K562 (cell line): ENCODE measurements around the gene TGFBR1. TPM values are rescaled to one million over a fixed set of nuclear protein-coding genes. Genes with fewer than 3 reads are reported as not detected.
A peak's percentile ranks its signal among the peaks of the same experiment; 100 is the strongest.

ENCODE experiments used
- BRCA1 ChIP-seq, 2 experiments: fragments of 450-650 bp in 1 of 2; sonication (generic) in 1 of 2; formaldehyde crosslinking in 1 of 2; IDR thresholded peaks; 2 replicates each; pipeline versions ENCODE4 v1.5.0 to v1.6.1; 2017 to 2020; ENCODE audit warnings: mild to moderate bottlenecking in 1 of 2, missing genetic modification reagents in 1 of 2
- CHCHD3 ChIP-seq: fragments of 250-450 bp; sonication (Bioruptor Pico); IDR thresholded peaks from 2 replicates; pipeline ENCODE4 v2.1.2; 2022; ENCODE audit warnings: mild to moderate bottlenecking
- CHD4 ChIP-seq: fragments of 200-600 bp; sonication (generic); IDR thresholded peaks from 3 replicates; pipeline ENCODE4 v1.6.1; 2012; ENCODE audit warnings: low read depth, mild to moderate bottlenecking, mixed read lengths, low read length, inconsistent platforms; ENCODE audit not compliant: insufficient read depth, insufficient replicate concordance, poor library complexity, severe bottlenecking
- COPS2 ChIP-seq: fragments of 450-650 bp; conservative IDR thresholded peaks from 2 replicates; pipeline ENCODE4 v1.6.1; 2016; ENCODE audit warnings: mild to moderate bottlenecking, moderate library complexity
- CREM ChIP-seq: IDR thresholded peaks from 2 replicates; pipeline ENCODE4 v1.6.1; 2014; ENCODE audit warnings: antibody characterized with exemption, low read depth
- E2F4 ChIP-seq: sonication (generic); formaldehyde crosslinking; IDR thresholded peaks from 2 replicates; pipeline ENCODE4 v1.8.0; 2022; ENCODE audit warnings: mild to moderate bottlenecking, low read depth, missing genetic modification reagents
- EP400 ChIP-seq: fragments of 450-650 bp; IDR thresholded peaks from 2 replicates; pipeline ENCODE4 v1.6.1; 2017; ENCODE audit warnings: antibody characterized with exemption, mild to moderate bottlenecking, moderate library complexity
- HNRNPK ChIP-seq: fragments of 200-400 bp; formaldehyde crosslinking; IDR thresholded peaks from one replicate; pipeline ENCODE4 v1.6.1; 2018; ENCODE audit warnings: mild to moderate bottlenecking, low read depth, low read length; ENCODE audit not compliant: poor library complexity, severe bottlenecking
- NFXL1 ChIP-seq: fragments of 450-650 bp; formaldehyde crosslinking; IDR thresholded peaks from 2 replicates; pipeline ENCODE4 v1.4.0; 2021; ENCODE audit warnings: mild to moderate bottlenecking
- POLR2AphosphoS5 ChIP-seq: IDR thresholded peaks from 2 replicates; pipeline ENCODE4 v1.6.1; 2011; ENCODE audit warnings: mild to moderate bottlenecking, low read depth, low read length, moderate library complexity; ENCODE audit not compliant: control insufficient read depth, insufficient read depth
- SETDB1 ChIP-seq: IDR thresholded peaks from one replicate; pipeline ENCODE4 v1.6.1; 2012; ENCODE audit warnings: low read length, control low read depth, inconsistent platforms
- SMAD2 ChIP-seq: fragments of 150-350 bp; IDR thresholded peaks from 2 replicates; pipeline ENCODE4 v1.6.1; 2014; ENCODE audit warnings: low read depth, mild to moderate bottlenecking, low read length
- SMAD3 ChIP-seq: fragments of 450-650 bp; formaldehyde crosslinking; conservative IDR thresholded peaks from 2 replicates; pipeline ENCODE4 v1.4.0; 2020; ENCODE audit warnings: mild to moderate bottlenecking
- SOX6 ChIP-seq: fragments of 450-650 bp; IDR thresholded peaks from 2 replicates; pipeline ENCODE4 v1.6.1; 2014; ENCODE audit warnings: mild to moderate bottlenecking
- ZBTB5 ChIP-seq: fragments of 450-650 bp; IDR thresholded peaks from 2 replicates; pipeline ENCODE4 v1.6.1; 2017; ENCODE audit warnings: antibody characterized with exemption
- ZBTB9 ChIP-seq: fragments of 450-650 bp; formaldehyde crosslinking; IDR thresholded peaks from 2 replicates; pipeline ENCODE4 v1.4.0; 2020; ENCODE audit warnings: mild to moderate bottlenecking, moderate library complexity
- ZNF121 ChIP-seq: sonication (generic); formaldehyde crosslinking; conservative IDR thresholded peaks from 2 replicates; pipeline ENCODE4 v1.8.0; 2022; ENCODE audit warnings: missing genetic modification reagents
- ZNF778 ChIP-seq: fragments of 450-650 bp; formaldehyde crosslinking; IDR thresholded peaks from 2 replicates; pipeline ENCODE4 v1.4.0; 2020; ENCODE audit warnings: mild to moderate bottlenecking, moderate library complexity
- polyA plus RNA-seq, 8 experiments: library from polyadenylated mRNA; depleted of rRNA in 4 of 8; stranded (reverse) in 5 of 8; unstranded in 3 of 8; fragments of >200 nt; fragmentation: Nextera tagmentation in 2 of 8; fragmentation: Illumina TruSeq in 1 of 8; extraction: Ambion mirVana in 2 of 8; extraction: Trizol in 1 of 8; gene quantifications; 2 replicates each; pipeline versions ENCODE4 v1.2.1 to v1.2.3, GENCODE V29; 2011 to 2014; ENCODE audit warnings: inconsistent platforms in 1 of 8, missing spikeins in 1 of 8
- total RNA-seq, 7 experiments: library from RNA; depleted of rRNA in 6 of 7; stranded (reverse); fragments of >200 nt in 6 of 7; fragmentation: Illumina TruSeq in 2 of 7; extraction: Trizol in 2 of 7; gene quantifications; 2 replicates each; pipeline versions ENCODE4 v1.2.1 to v1.2.3, GENCODE V29; 2011 to 2021; ENCODE audit warnings: low replicate concordance in 1 of 7
- TF ChIP-seq, protein P1 (sequence below), 2 experiments: fragments of 450-650 bp; conservative IDR thresholded peaks; 2 replicates each; pipeline ENCODE4 v1.6.1; 2017; ENCODE audit warnings: mild to moderate bottlenecking in 2 of 2, moderate library complexity in 2 of 2
- TF ChIP-seq, protein P2 (sequence below): fragments of 450-650 bp; formaldehyde crosslinking; IDR thresholded peaks from 2 replicates; pipeline ENCODE4 v1.4.0; 2022; ENCODE audit warnings: missing genetic modification characterization

TGFBR1 gene
- total and polyA plus RNA-seq, 9 of the 15 experiments (the other 6 are each of a cell fraction or from before 2014, with no cell fraction given) = 15.5 to 62.4 (median 42.7) TPM

- TF ChIP-seq ZNF778 (CRISPR knock-in tag) (no peak), ZBTB5 (no peak), POLR2AphosphoS5 (no peak), CREM (no peak), ZBTB9 (CRISPR knock-in tag) (peak; percentile 64; the same call in 1 of the 2 replicates), SETDB1 (no peak), HNRNPK (no peak), NFXL1 (CRISPR knock-in tag) (no peak), SMAD2 (no peak), CHD4 (no peak), CHCHD3 (CRISPR knock-in tag) (no peak), E2F4 (CRISPR knock-in tag) (no peak), COPS2 (no peak), EP400 (no peak), BRCA1 (IDR thresholded peaks at IDR 0.05) (no peak), BRCA1 (CRISPR knock-in tag; IDR thresholded peaks at IDR 0.05) (0 out of 2 replicates have a peak, but pooled peaks have one; percentile 28), SOX6 (no peak), SMAD3 (CRISPR knock-in tag) (no peak), ZNF121 (CRISPR knock-in tag) (no peak)
- TF ChIP-seq, protein P1, sequence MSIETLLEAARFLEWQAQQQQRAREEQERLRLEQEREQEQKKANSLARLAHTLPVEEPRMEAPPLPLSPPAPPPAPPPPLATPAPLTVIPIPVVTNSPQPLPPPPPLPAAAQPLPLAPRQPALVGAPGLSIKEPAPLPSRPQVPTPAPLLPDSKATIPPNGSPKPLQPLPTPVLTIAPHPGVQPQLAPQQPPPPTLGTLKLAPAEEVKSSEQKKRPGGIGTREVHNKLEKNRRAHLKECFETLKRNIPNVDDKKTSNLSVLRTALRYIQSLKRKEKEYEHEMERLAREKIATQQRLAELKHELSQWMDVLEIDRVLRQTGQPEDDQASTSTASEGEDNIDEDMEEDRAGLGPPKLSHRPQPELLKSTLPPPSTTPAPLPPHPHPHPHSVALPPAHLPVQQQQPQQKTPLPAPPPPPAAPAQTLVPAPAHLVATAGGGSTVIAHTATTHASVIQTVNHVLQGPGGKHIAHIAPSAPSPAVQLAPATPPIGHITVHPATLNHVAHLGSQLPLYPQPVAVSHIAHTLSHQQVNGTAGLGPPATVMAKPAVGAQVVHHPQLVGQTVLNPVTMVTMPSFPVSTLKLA (conservative IDR thresholded peaks at IDR 0.05) = peak in 1 of 2 experiments; percentile 39; a peak in 1 of 4 replicates
- TF ChIP-seq, protein P2, sequence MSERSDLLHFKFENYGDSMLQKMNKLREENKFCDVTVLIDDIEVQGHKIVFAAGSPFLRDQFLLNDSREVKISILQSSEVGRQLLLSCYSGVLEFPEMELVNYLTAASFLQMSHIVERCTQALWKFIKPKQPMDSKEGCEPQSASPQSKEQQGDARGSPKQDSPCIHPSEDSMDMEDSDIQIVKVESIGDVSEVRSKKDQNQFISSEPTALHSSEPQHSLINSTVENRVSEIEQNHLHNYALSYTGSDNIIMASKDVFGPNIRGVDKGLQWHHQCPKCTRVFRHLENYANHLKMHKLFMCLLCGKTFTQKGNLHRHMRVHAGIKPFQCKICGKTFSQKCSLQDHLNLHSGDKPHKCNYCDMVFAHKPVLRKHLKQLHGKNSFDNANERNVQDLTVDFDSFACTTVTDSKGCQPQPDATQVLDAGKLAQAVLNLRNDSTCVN (CRISPR knock-in tag) = no peak
Measured at GRCh38 chr9:99105152-99106043, 485 bp downstream of the TGFBR1 start (continued).
